Panc1 (cell line): ENCODE measurements around the gene AP1S1. TPM values are rescaled to one million over a fixed set of nuclear protein-coding genes. Genes with fewer than 3 reads are reported as not detected.

Experiments
- ATAC-seq: fragments of 200-7000 bp; cut with Tn5 transposase; 2 replicates; pipeline ENCODE4 v1.9.1; 2020; ENCODE audit warnings: mild to moderate bottlenecking, moderate library complexity
- BruUV-seq: library from RNA; stranded (reverse); fragments of 400-500 nt; replicated peaks from 2 replicates; lab custom pipeline; 2021; lab: Mats Ljungman, UMichigan
- CTCF ChIA-PET: fragments of 300-600 bp; sonication (Branson Sonifier 250); formaldehyde crosslinking; loops from one replicate; lab custom pipeline; 2022; ENCODE audit warnings: antibody characterized with exemption; lab: Charles Lee
- POLR2A ChIA-PET: fragments of 300-600 bp; sonication (Branson Sonifier 250); formaldehyde crosslinking; loops from one replicate; lab custom pipeline; 2022; ENCODE audit warnings: antibody characterized with exemption; lab: Charles Lee
- DNase-seq: peaks from one replicate; pipeline ENCODE4 v3.0.0-alpha.2; 2010; ENCODE audit warnings: low read depth, low spot score
- H3K27ac ChIP-seq: 2 replicates; pipeline ENCODE4 v1.5.1; 2011; ENCODE audit warnings: mild to moderate bottlenecking, low read length, inconsistent platforms
- H3K27me3 ChIP-seq: fragments of 200-500 bp; sonication (Bioruptor generic); 2 replicates; pipeline ENCODE4 v1.6.0; 2014; ENCODE audit warnings: low read length, inconsistent platforms; ENCODE audit not compliant: control insufficient read depth, insufficient read depth
- H3K36me3 ChIP-seq: fragments of 200-500 bp; sonication (Bioruptor generic); 2 replicates; pipeline ENCODE4 v1.5.1; 2014; ENCODE audit warnings: inconsistent platforms, mild to moderate bottlenecking, low read length, moderate library complexity; ENCODE audit not compliant: control insufficient read depth, insufficient read depth
- H3K4me1 ChIP-seq: 2 replicates; pipeline ENCODE4 v1.5.1; 2011; ENCODE audit warnings: inconsistent platforms, mild to moderate bottlenecking, low read length, moderate library complexity; ENCODE audit not compliant: control insufficient read depth, insufficient read depth
- H3K4me3 ChIP-seq, 2 experiments: 2 replicates each; pipeline ENCODE4 v1.5.1; 2011 to 2012; ENCODE audit warnings: low read depth in 2 of 2, low read length in 2 of 2, mild to moderate bottlenecking in 2 of 2, inconsistent platforms in 1 of 2, moderate library complexity in 1 of 2
- H3K9me3 ChIP-seq: fragments of 200-500 bp; sonication (Bioruptor generic); 2 replicates; pipeline ENCODE4 v1.5.1; 2014; ENCODE audit warnings: low read depth, mild to moderate bottlenecking, inconsistent platforms, low read length, moderate library complexity; ENCODE audit not compliant: control insufficient read depth, insufficient read depth
- CTCF ChIP-seq: fragments of 450-650 bp; IDR thresholded peaks from 2 replicates; pipeline ENCODE4 v1.5.1; 2017; ENCODE audit warnings: mild to moderate bottlenecking
- POLR2AphosphoS5 ChIP-seq: IDR thresholded peaks from 2 replicates; pipeline ENCODE4 v1.6.1; 2012; ENCODE audit warnings: mild to moderate bottlenecking, low read depth, low read length, moderate library complexity
- REST ChIP-seq, 2 experiments: IDR thresholded peaks; 2 replicates each; pipeline ENCODE4 v1.6.1; 2011 to 2012; ENCODE audit warnings: low read depth in 2 of 2, control low read depth in 1 of 2, low read length in 1 of 2, mild to moderate bottlenecking in 1 of 2, moderate library complexity in 1 of 2; ENCODE audit not compliant: insufficient read depth in 1 of 2
- SIN3A ChIP-seq: IDR thresholded peaks from 2 replicates; pipeline ENCODE4 v1.6.1; 2012; ENCODE audit warnings: low read depth, mild to moderate bottlenecking, low read length, moderate library complexity, borderline replicate concordance; ENCODE audit not compliant: insufficient read depth
- TCF7L2 ChIP-seq: IDR thresholded peaks from 2 replicates; pipeline ENCODE4 v1.6.1; 2011; ENCODE audit warnings: mild to moderate bottlenecking, low read depth, low read length, inconsistent platforms
- in situ Hi-C: cut with HindIII; loops from 2 replicates; pipeline ENCODE4 v1.10.0; 2016; ENCODE audit warnings: low sequenced_read_pairs, low pct_unique_long_range_greater_than_20kb
- intact Hi-C: fragments of 100-400 bp; cut with micrococcal nuclease; formaldehyde crosslinking; loops from one replicate; pipeline ENCODE4 v1.10.0; 2022; ENCODE audit not compliant: unreplicated experiment
- total RNA-seq: library from RNA; stranded (reverse); gene quantifications from one replicate; pipeline ENCODE4 v1.2.1, GENCODE V29; 2021; ENCODE audit not compliant: unreplicated experiment

AP1S1 gene
- total RNA-seq, 1 experiment from 2014 or later: 74.2 TPM

GRCh38 chr7:101138213-101138870 is 15.9 kb upstream of the AP1S1 start:
- DNase-seq (peak; percentile 100), ATAC-seq (peak; percentile 84)
- CTCF ChIA-PET: interaction anchor here (0.6 to 0.9 kb wide), 2 partner anchors 19 to 219 kb away, joined by 3 read pairs; no protein-coding TSS in a partner anchor
- no TSS peak for BruUV-seq
- H3K4me3 ChIP-seq: no peak overlapping the region
- no peaks in the 10 kb centered on the region for H3K9me3 ChIP-seq
- H3K27me3 ChIP-seq: no peaks in the 10 kb centered on the region
- intact Hi-C loops: no loop called here
- H3K27ac ChIP-seq: peak overlapping the region; percentile 91
- H3K36me3 ChIP-seq: peaks cover 2% of the 10 kb centered on the region
- TF ChIP-seq SIN3A (no peak), CTCF (peak; percentile 94), TCF7L2 (no peak), POLR2AphosphoS5 (peak; percentile 89), REST (IDR thresholded peaks at IDR 0.05; ENCODE audit: insufficient read depth in 1 of 2, low read depth in 2 of 2, low read length in 1 of 2) (peak in 1 of 2 experiments; percentile 40; a peak in 1 of 4 replicates)
- in situ Hi-C loops: no loop called here
- H3K4me1 ChIP-seq: peaks cover 39% of the 10 kb centered on the region
- POLR2A ChIA-PET: interaction anchor here (0.6 kb wide), 1 partner anchor 27 kb away, joined by 7 read pairs; the partner anchor contains the start of gene VGF

GRCh38 chr7:101140339-101140699 is 14.0 kb upstream of the AP1S1 start:
- in situ Hi-C loops (no loop called here), intact Hi-C loops (no loop called here)
- ATAC-seq (no peak), DNase-seq (no peak)
- POLR2A ChIA-PET: interaction anchor here (0.6 to 0.8 kb wide), 2 partner anchors 21 to 124 kb away, joined by 3 to 4 read pairs; no protein-coding TSS in a partner anchor
- no TSS peak for BruUV-seq
- Histone ChIP-seq H3K27me3 (no peaks in the 10 kb centered on the region), H3K4me1 (peaks cover 34% of the 10 kb centered on the region), H3K27ac (peak overlapping the region; percentile 67), H3K9me3 (no peaks in the 10 kb centered on the region), H3K36me3 (peaks cover 2% of the 10 kb centered on the region), H3K4me3 (no peak overlapping the region)
- CTCF ChIA-PET: interaction anchor here (0.8 to 1.6 kb wide), 2 partner anchors 36 to 52 kb away, joined by 3 to 4 read pairs; no protein-coding TSS in a partner anchor
- TF ChIP-seq POLR2AphosphoS5 (no peak), REST (IDR thresholded peaks at IDR 0.05; ENCODE audit: insufficient read depth in 1 of 2, low read depth in 2 of 2, low read length in 1 of 2) (no peak), SIN3A (no peak), CTCF (no peak), TCF7L2 (no peak)
